DND-41 (cell line): ENCODE results near the gene ACOXL.

Experiments
- ATAC-seq: fragments of 200-7000 bp; cut with Tn5 transposase; 3 replicates; pipeline ENCODE4 v1.9.1; 2021; ENCODE audit warnings: low read depth; ENCODE audit not compliant: insufficient read depth
- DNase-seq: peaks from one replicate; pipeline ENCODE4 v3.0.0-alpha.2; 2020
- H2AFZ ChIP-seq: 2 replicates; pipeline ENCODE4 v1.6.0; 2012; ENCODE audit warnings: low read depth, low read length
- H3K27ac ChIP-seq: 2 replicates; pipeline ENCODE4 v1.5.1; 2012; ENCODE audit warnings: low read length, inconsistent platforms
- H3K27me3 ChIP-seq: fragments of 200-600 bp; sonication (generic); 2 replicates; pipeline ENCODE4 v1.6.0; 2012; ENCODE audit warnings: low read length, mild to moderate bottlenecking, inconsistent platforms; ENCODE audit not compliant: insufficient read depth, poor library complexity
- H3K36me3 ChIP-seq: 2 replicates; pipeline ENCODE4 v1.5.1; 2012; ENCODE audit warnings: low read length, inconsistent platforms; ENCODE audit not compliant: insufficient read depth
- H3K4me1 ChIP-seq: 2 replicates; pipeline ENCODE4 v1.5.1; 2012; ENCODE audit warnings: mild to moderate bottlenecking, low read length; ENCODE audit not compliant: insufficient read depth
- H3K4me2 ChIP-seq: 2 replicates; pipeline ENCODE4 v1.6.0; 2012; ENCODE audit warnings: mild to moderate bottlenecking, moderate library complexity, low read length, inconsistent platforms; ENCODE audit not compliant: insufficient read depth
- H3K4me3 ChIP-seq, 2 experiments: fragments of 200-600 bp in 1 of 2; shearing (Covaris generic) in 1 of 2; 2 replicates each; pipeline ENCODE4 v1.5.1; 2012 to 2016; ENCODE audit warnings: inconsistent platforms in 2 of 2, low read length in 2 of 2, mild to moderate bottlenecking in 2 of 2, low read depth in 1 of 2, moderate library complexity in 1 of 2
- H3K79me2 ChIP-seq: 2 replicates; pipeline ENCODE4 v1.6.0; 2012; ENCODE audit warnings: low read length, inconsistent platforms; ENCODE audit not compliant: insufficient read depth
- H3K9ac ChIP-seq: 2 replicates; pipeline ENCODE4 v1.6.0; 2012; ENCODE audit warnings: low read depth, mild to moderate bottlenecking, inconsistent platforms, low read length, moderate library complexity
- H3K9me3 ChIP-seq: 2 replicates; pipeline ENCODE4 v1.5.1; 2012; ENCODE audit warnings: low read length, moderate library complexity, mild to moderate bottlenecking, inconsistent platforms; ENCODE audit not compliant: insufficient read depth, severe bottlenecking
- H4K20me1 ChIP-seq: 2 replicates; pipeline ENCODE4 v1.6.0; 2012; ENCODE audit warnings: low read length; ENCODE audit not compliant: insufficient read depth
- EZH2 ChIP-seq: IDR thresholded peaks from 3 replicates; pipeline ENCODE4 v1.6.1; 2012; ENCODE audit warnings: borderline replicate concordance, low read depth, mild to moderate bottlenecking, moderate library complexity, low read length, inconsistent platforms; ENCODE audit not compliant: severe bottlenecking
- TF ChIP-seq, protein P1 (sequence below): IDR thresholded peaks from 2 replicates; pipeline ENCODE4 v1.5.1; 2012; ENCODE audit warnings: borderline replicate concordance, low read length, moderate library complexity, mild to moderate bottlenecking; ENCODE audit not compliant: poor library complexity, severe bottlenecking; ENCODE audit errors: extremely low read depth

The ACOXL gene

DNA sequence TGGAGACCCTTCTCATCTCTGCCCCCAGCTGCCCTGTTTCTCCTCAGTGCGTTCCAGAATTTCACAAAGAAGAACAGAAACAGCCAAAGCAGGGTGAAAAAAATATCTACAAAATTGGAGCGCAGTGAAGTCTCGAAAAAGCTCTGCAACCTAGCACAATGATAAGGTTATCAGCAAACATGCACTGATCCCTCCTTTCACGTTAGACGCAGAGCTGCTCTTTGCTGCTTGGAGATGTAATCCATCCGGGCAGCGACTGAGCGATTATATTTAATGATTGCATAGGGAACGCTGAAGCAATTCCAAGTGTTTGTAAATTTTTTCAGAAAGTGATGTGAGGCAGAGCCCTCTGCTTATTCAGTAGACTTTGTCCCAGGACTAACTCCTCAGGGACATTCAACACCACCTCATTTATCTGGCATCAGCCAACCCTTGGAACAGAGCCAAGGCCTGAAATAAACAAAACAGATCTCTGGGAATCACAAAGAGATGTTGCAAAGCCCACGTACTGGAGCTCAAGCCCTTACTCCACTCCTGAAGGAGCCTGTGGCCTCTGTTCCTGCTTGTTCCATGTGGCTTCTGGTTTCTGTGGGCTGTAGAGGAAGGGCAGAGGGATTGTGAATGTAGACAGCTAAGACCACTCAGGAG, 215.8 kb downstream of the ACOXL start:
- no peak overlapping the region for H3K9ac ChIP-seq
- no peak overlapping the region for H3K4me2 ChIP-seq
- no peak for TF ChIP-seq EZH2
- TF ChIP-seq, protein P1, sequence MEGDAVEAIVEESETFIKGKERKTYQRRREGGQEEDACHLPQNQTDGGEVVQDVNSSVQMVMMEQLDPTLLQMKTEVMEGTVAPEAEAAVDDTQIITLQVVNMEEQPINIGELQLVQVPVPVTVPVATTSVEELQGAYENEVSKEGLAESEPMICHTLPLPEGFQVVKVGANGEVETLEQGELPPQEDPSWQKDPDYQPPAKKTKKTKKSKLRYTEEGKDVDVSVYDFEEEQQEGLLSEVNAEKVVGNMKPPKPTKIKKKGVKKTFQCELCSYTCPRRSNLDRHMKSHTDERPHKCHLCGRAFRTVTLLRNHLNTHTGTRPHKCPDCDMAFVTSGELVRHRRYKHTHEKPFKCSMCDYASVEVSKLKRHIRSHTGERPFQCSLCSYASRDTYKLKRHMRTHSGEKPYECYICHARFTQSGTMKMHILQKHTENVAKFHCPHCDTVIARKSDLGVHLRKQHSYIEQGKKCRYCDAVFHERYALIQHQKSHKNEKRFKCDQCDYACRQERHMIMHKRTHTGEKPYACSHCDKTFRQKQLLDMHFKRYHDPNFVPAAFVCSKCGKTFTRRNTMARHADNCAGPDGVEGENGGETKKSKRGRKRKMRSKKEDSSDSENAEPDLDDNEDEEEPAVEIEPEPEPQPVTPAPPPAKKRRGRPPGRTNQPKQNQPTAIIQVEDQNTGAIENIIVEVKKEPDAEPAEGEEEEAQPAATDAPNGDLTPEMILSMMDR, result no peak
- H3K36me3 ChIP-seq, result no peaks in the 10 kb centered on the region
- no peaks in the 10 kb centered on the region for H3K27me3 ChIP-seq
- ATAC-seq (no peak), DNase-seq (no peak)
- no peak overlapping the region for H2AFZ ChIP-seq
- H3K79me2 ChIP-seq, result no peaks in the 10 kb centered on the region
- peaks cover 3% of the 10 kb centered on the region for H3K9me3 ChIP-seq
- H3K4me1 ChIP-seq, result no peaks in the 10 kb centered on the region
- no peak overlapping the region for H3K4me3 ChIP-seq
- H3K27ac ChIP-seq, result no peak overlapping the region
- no peaks in the 10 kb centered on the region for H4K20me1 ChIP-seq

DNA sequence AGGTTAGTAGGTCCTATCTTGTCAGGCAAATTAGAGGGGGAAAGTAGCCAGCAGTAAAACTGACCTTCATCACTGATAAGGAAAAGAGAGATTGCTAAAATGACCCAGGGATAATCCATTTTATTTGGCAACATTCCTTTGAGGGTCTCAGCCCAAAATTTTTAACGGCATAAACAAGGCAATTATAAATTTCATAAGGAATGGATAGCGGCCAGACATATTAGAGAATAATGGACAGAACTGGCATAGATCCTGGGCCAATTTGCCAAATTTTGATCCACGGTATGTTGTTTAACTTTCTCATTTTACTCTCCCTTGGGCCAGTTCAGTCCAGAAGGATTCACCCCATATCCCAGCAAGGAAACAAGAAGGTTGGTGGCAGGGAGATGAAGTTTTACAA, 217.9 kb downstream of the ACOXL start:
- ATAC-seq (no peak), DNase-seq (no peak)
- no peak overlapping the region for H3K27ac ChIP-seq

DNA sequence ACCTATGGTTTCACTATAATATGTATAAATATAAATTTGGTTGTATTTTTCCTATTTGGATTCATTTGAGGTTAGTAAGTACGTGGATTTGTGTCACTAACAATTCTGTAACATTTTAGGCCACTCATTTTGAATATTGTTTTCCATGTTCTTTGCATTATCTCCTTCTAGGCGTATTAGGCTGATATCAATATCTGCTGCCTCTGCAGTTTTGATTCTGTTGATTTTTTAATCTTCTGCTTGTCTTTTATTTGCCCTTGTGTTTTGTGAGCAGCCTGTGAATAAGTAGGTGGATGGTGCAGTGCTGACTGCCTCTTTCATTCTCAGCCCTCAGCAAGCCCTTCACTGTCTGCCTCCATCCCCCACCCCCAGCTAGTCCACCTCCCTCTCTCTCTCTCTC, 222.7 kb downstream of the ACOXL start:
- peak; percentile 48; the same call in 1 of the 3 replicates for ATAC-seq
- H3K27ac ChIP-seq, result no peak overlapping the region
- H3K4me2 ChIP-seq, result no peak overlapping the region
- no peak overlapping the region for H3K4me3 ChIP-seq
- no peak for TF ChIP-seq EZH2
- TF ChIP-seq, protein P1, result no peak
- no peak overlapping the region for H2AFZ ChIP-seq
- no peaks in the 10 kb centered on the region for H4K20me1 ChIP-seq
- no peaks in the 10 kb centered on the region for H3K9me3 ChIP-seq
- H3K27me3 ChIP-seq, result no peaks in the 10 kb centered on the region
- no peak for DNase-seq
- no peaks in the 10 kb centered on the region for H3K4me1 ChIP-seq
- no peak overlapping the region for H3K9ac ChIP-seq
- no peaks in the 10 kb centered on the region for H3K79me2 ChIP-seq
- no peaks in the 10 kb centered on the region for H3K36me3 ChIP-seq

More for the DNA sequence above, 217.9 kb downstream of the ACOXL start:
- no peaks in the 10 kb centered on the region for H3K79me2 ChIP-seq
- H3K4me2 ChIP-seq, result no peak overlapping the region
- H4K20me1 ChIP-seq, result no peaks in the 10 kb centered on the region
- no peak overlapping the region for H2AFZ ChIP-seq
- TF ChIP-seq, protein P1, result no peak
- no peak for TF ChIP-seq EZH2
- H3K9ac ChIP-seq, result no peak overlapping the region
- H3K9me3 ChIP-seq, result peaks cover 3% of the 10 kb centered on the region
- H3K27me3 ChIP-seq, result no peaks in the 10 kb centered on the region
- no peak overlapping the region for H3K4me3 ChIP-seq
- no peaks in the 10 kb centered on the region for H3K4me1 ChIP-seq
- no peaks in the 10 kb centered on the region for H3K36me3 ChIP-seq
